Upper lobe of right lung (tissue), 1 donor: Measurements from ENCODE around the gene SEC14L5. TPM values are rescaled to one million over a fixed set of nuclear protein-coding genes. Genes with fewer than 3 reads are reported as not detected.

Source experiments
- ATAC-seq: fragments of 200-7000 bp; cut with Tn5 transposase; one replicate; pipeline ENCODE4 v1.9.1; 2020; ENCODE audit warnings: mild to moderate bottlenecking, moderate library complexity
- DNase-seq: peaks from one replicate; pipeline ENCODE4 v3.0.0-alpha.2; 2020
- H3K27ac ChIP-seq: fragments of 200-600 bp; one replicate; pipeline ENCODE4 v1.8.0; 2022
- H3K27me3 ChIP-seq: fragments of 200-600 bp; one replicate; pipeline ENCODE4 v1.8.0; 2022; ENCODE audit warnings: mild to moderate bottlenecking
- H3K36me3 ChIP-seq: fragments of 200-600 bp; one replicate; pipeline ENCODE4 v1.8.0; 2022
- H3K4me1 ChIP-seq: fragments of 200-600 bp; one replicate; pipeline ENCODE4 v1.8.0; 2022
- H3K4me3 ChIP-seq: fragments of 200-600 bp; one replicate; pipeline ENCODE4 v1.8.0; 2022; ENCODE audit warnings: mild to moderate bottlenecking
- H3K9me3 ChIP-seq: fragments of 200-600 bp; one replicate; pipeline ENCODE4 v1.8.0; 2022
- intact Hi-C: fragments of 100-400 bp; cut with DNase I; formaldehyde crosslinking; loops from one replicate; pipeline ENCODE4 v1.11.0; 2022
- total RNA-seq: library from RNA; stranded (reverse); fragmentation: NEBNext Ultra II Directional; extraction: Animal tissue kit (Norgen Biotek cat#: 25700); gene quantifications from one replicate; pipeline ENCODE4 v1.2.1, GENCODE V29; 2021
- TF ChIP-seq, protein P1 (sequence below): fragments of 200-600 bp; IDR thresholded peaks from one replicate; pipeline ENCODE4 v1.8.0; 2022; ENCODE audit warnings: antibody characterized with exemption
- donor health status: DM: no; HTN: yes; CAD: no; lungs with severe emphysema.

Gene SEC14L5
- total RNA-seq, 1 donor from 2014 or later = 0.52 TPM

DNA sequence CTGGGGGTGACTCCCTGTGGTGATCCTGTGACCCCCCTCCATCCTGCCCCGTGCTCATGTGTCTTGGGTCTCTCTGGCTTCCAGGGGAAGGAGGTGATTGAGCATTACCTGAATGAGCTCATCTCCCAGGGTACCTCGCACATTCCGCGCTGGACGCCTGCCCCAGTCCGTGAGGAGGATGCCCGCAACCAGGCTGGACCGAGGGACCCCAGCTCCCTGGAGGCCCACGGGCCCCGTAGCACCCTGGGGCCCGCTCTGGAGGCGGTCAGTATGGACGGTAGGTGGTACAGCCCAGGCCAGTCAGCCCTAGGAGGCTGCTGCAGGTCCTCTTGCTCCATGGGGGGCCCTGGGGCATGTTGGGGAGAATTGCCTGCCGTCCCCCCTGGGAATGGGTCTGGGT lies 33.6 kb downstream of the SEC14L5 start:
- no peaks in the 10 kb centered on the region for H3K36me3 ChIP-seq
- TF ChIP-seq, protein P1, sequence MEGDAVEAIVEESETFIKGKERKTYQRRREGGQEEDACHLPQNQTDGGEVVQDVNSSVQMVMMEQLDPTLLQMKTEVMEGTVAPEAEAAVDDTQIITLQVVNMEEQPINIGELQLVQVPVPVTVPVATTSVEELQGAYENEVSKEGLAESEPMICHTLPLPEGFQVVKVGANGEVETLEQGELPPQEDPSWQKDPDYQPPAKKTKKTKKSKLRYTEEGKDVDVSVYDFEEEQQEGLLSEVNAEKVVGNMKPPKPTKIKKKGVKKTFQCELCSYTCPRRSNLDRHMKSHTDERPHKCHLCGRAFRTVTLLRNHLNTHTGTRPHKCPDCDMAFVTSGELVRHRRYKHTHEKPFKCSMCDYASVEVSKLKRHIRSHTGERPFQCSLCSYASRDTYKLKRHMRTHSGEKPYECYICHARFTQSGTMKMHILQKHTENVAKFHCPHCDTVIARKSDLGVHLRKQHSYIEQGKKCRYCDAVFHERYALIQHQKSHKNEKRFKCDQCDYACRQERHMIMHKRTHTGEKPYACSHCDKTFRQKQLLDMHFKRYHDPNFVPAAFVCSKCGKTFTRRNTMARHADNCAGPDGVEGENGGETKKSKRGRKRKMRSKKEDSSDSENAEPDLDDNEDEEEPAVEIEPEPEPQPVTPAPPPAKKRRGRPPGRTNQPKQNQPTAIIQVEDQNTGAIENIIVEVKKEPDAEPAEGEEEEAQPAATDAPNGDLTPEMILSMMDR = no peak
- no peak overlapping the region for H3K4me3 ChIP-seq
- H3K27ac ChIP-seq = no peak overlapping the region
- intact Hi-C loops = no loop called here
- ATAC-seq (peak; percentile 37), DNase-seq (peak; percentile 47)
- no peaks in the 10 kb centered on the region for H3K9me3 ChIP-seq
- no peaks in the 10 kb centered on the region for H3K4me1 ChIP-seq
- H3K27me3 ChIP-seq = peaks cover 47% of the 10 kb centered on the region

DNA sequence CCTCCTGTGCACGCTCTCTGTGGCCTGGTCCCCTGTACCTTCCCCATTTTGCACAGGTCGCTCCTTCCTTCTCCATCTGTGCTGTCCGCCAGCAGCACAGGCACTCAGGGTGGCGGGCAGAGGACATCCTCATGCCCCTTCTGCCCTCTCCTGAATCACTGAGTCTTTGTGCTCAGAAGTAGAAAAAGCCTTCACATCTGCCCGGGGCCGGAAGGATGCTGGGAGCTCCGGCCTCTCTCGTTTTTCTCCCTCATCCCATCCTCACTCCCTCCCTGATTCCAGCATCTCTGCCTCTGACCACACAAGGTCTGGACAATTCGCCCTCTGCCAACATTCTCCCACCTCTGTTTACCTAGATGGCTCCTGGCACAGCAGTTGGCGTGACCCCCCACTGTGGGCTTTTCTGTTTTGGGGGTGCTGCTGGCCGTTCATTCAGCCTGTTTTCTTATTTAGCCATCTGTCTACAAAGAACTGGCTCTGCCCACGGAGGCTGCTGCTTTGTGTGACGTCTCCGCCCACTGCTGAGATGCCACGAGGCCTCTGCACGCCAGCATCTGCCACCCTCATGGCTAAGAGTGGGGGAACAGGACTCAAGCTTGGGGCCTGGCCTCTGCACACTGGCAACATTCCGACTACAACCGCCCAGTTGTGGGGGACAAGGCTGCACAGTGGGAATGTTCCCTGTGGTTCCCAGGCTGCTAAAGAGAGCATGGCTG lies 36.7 kb downstream of the SEC14L5 start:
- Histone ChIP-seq H3K4me3 (no peak overlapping the region), H3K4me1 (no peaks in the 10 kb centered on the region), H3K27ac (no peak overlapping the region), H3K36me3 (no peaks in the 10 kb centered on the region), H3K27me3 (peaks cover 20% of the 10 kb centered on the region), H3K9me3 (no peaks in the 10 kb centered on the region)
- TF ChIP-seq, protein P1 = no peak
- intact Hi-C loops = no loop called here
- ATAC-seq (no peak), DNase-seq (no peak)

DNA sequence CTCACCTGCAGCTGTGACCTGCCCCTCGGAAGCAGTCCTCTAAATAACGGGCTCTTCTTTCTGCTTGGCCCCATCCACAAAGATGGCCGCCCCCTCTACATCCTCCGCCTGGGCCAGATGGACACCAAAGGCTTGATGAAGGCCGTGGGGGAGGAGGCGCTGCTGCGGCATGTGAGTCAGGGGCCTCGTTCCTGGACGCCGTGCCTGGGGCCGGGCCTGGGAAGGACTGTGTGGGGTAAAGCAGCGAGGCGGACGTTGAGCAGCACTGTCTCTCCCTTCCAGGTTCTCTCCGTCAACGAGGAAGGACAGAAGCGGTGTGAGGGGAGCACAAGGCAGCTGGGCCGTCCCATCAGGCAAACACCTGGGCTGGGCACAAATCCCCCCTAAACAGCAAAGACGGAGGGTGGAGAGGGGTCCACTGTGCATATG lies 42.5 kb downstream of the SEC14L5 start:
- TF ChIP-seq, protein P1 = no peak
- ATAC-seq (no peak), DNase-seq (no peak)
- Histone ChIP-seq H3K9me3 (no peaks in the 10 kb centered on the region), H3K4me3 (no peak overlapping the region), H3K4me1 (no peaks in the 10 kb centered on the region), H3K27me3 (no peaks in the 10 kb centered on the region), H3K27ac (no peak overlapping the region), H3K36me3 (no peaks in the 10 kb centered on the region)
- intact Hi-C loops = no loop called here

DNA sequence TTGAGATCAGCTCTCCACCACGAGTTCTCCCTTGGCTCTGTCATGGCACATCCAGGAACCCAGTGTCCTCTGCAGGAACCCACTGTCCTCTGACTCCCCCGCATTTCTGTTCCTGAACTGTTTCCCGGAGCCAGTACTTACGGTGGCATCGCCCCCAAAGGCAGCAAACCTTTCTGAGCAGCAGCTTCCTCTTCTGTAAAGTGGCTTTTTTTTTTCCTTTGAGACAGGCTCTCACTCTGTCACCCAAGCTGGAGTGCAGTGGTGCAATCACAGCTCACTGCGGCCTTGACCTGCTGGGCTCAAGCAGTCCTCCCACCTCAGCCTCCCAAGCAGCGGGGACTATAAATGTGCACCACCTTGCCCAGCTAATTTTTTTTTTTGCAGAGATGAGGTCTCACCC lies 43.4 kb downstream of the SEC14L5 start:
- Histone ChIP-seq H3K36me3 (no peaks in the 10 kb centered on the region), H3K27me3 (no peaks in the 10 kb centered on the region), H3K4me1 (no peaks in the 10 kb centered on the region), H3K9me3 (no peaks in the 10 kb centered on the region), H3K27ac (no peak overlapping the region), H3K4me3 (no peak overlapping the region)
- TF ChIP-seq, protein P1 = no peak
- no peak for DNase-seq
- intact Hi-C loops = no loop called here
- ATAC-seq = peak; percentile 82

- H3K27ac ChIP-seq = no peak overlapping the region
- ATAC-seq (no peak), DNase-seq (no peak)
- intact Hi-C loops = no loop called here
- H3K4me1 ChIP-seq = no peaks in the 10 kb centered on the region
- H3K9me3 ChIP-seq = no peaks in the 10 kb centered on the region
- no peaks in the 10 kb centered on the region for H3K27me3 ChIP-seq
- no peaks in the 10 kb centered on the region for H3K36me3 ChIP-seq
- no peak overlapping the region for H3K4me3 ChIP-seq
- TF ChIP-seq, protein P1 = no peak
Measured at GRCh38 chr16:5001986-5002385, 43.9 kb downstream of the SEC14L5 start.
